HepG2 (cell line): Measurements from ENCODE around the gene OR2C1. TPM values are rescaled to one million over a fixed set of nuclear protein-coding genes. Genes with fewer than 3 reads are reported as not detected.

Experiments
- CCAR2 ChIP-seq: fragments of 200-400 bp; formaldehyde crosslinking; optimal IDR thresholded peaks from 2 replicates; pipeline ENCODE3; 2018; ENCODE audit warnings: low read depth, mild to moderate bottlenecking, low read length, moderate library complexity
- HDAC6 ChIP-seq: fragments of 200-600 bp; sonication (generic); IDR thresholded peaks from 2 replicates; pipeline ENCODE4 v1.7.0; 2017; ENCODE audit warnings: mild to moderate bottlenecking, antibody characterized with exemption, low read length, low read depth
- HIVEP1 ChIP-seq: sonication (generic); formaldehyde crosslinking; IDR thresholded peaks from 2 replicates; pipeline ENCODE4 v1.4.0; 2020; ENCODE audit warnings: mild to moderate bottlenecking, missing genetic modification reagents
- RERE ChIP-seq: IDR thresholded peaks from 2 replicates; pipeline ENCODE4 v1.6.1; 2016; ENCODE audit warnings: low read depth, missing genetic modification reagents, missing compliant biosample characterization
- SRF ChIP-seq: IDR thresholded peaks from 2 replicates; pipeline ENCODE4 v1.6.1; 2011; ENCODE audit warnings: mild to moderate bottlenecking, low read depth, low read length, moderate library complexity
- U2AF2 ChIP-seq: fragments of 200-400 bp; formaldehyde crosslinking; IDR thresholded peaks from 2 replicates; pipeline ENCODE4 v1.6.1; 2017; ENCODE audit warnings: low read depth, mild to moderate bottlenecking, low read length
- ZNF260 ChIP-seq: sonication (generic); formaldehyde crosslinking; IDR thresholded peaks from 2 replicates; pipeline ENCODE4 v1.4.0; 2020; ENCODE audit warnings: missing genetic modification reagents, low read depth, mild to moderate bottlenecking, borderline replicate concordance
- ZNF557 ChIP-seq: sonication (generic); formaldehyde crosslinking; IDR thresholded peaks from 2 replicates; pipeline ENCODE4 v1.4.0; 2020; ENCODE audit warnings: missing genetic modification reagents
- ZNF605 ChIP-seq: sonication (generic); formaldehyde crosslinking; IDR thresholded peaks from 2 replicates; pipeline ENCODE4 v1.8.0; 2022; ENCODE audit warnings: mild to moderate bottlenecking, missing genetic modification reagents
- ZNF724P ChIP-seq: sonication (generic); formaldehyde crosslinking; IDR thresholded peaks from 2 replicates; pipeline ENCODE4 v1.8.0; 2022; ENCODE audit warnings: missing genetic modification reagents, borderline replicate concordance
- ZNF746 ChIP-seq: sonication (generic); formaldehyde crosslinking; IDR thresholded peaks from 2 replicates; pipeline ENCODE4 v1.8.0; 2022; ENCODE audit warnings: mild to moderate bottlenecking, missing genetic modification reagents
- ZNF768 ChIP-seq: sonication (generic); formaldehyde crosslinking; IDR thresholded peaks from 2 replicates; pipeline ENCODE4 v1.4.0; 2020; ENCODE audit warnings: missing genetic modification reagents
- ZNF790 ChIP-seq: sonication (generic); formaldehyde crosslinking; IDR thresholded peaks from 2 replicates; pipeline ENCODE4 v1.8.0; 2022; ENCODE audit warnings: missing genetic modification reagents, mild to moderate bottlenecking, borderline replicate concordance
- ZNF841 ChIP-seq: sonication (generic); formaldehyde crosslinking; IDR thresholded peaks from 2 replicates; pipeline ENCODE4 v1.8.1; 2023; ENCODE audit warnings: missing genetic modification reagents, borderline replicate concordance
- polyA plus RNA-seq, 8 experiments: library from polyadenylated mRNA; depleted of rRNA in 3 of 8; stranded (reverse) in 7 of 8; unstranded in 1 of 8; fragments of >200 nt; fragmentation: Illumina TruSeq in 4 of 8; extraction: Trizol in 4 of 8; gene quantifications; 2 replicates each; pipeline versions ENCODE4 v1.2.1 to v1.2.3, GENCODE V29; 2011 to 2016; ENCODE audit warnings: low read depth in 4 of 8, missing spikeins in 1 of 8, mixed read lengths in 1 of 8; ENCODE audit not compliant: insufficient read depth in 1 of 8
- total RNA-seq, 5 experiments: library from RNA; depleted of rRNA; stranded (reverse); fragments of >200 nt; fragmentation: Illumina TruSeq; extraction: Trizol; gene quantifications; 2 replicates each; pipeline ENCODE4 v1.2.3, GENCODE V29; 2016; ENCODE audit warnings: low read depth in 1 of 5
- TF ChIP-seq, protein P1 (sequence below): sonication (generic); formaldehyde crosslinking; IDR thresholded peaks from 2 replicates; pipeline ENCODE4 v1.9.0; 2021; ENCODE audit warnings: missing genetic modification reagents, mild to moderate bottlenecking, borderline replicate concordance
- TF ChIP-seq, protein P2 (sequence below): sonication (generic); formaldehyde crosslinking; IDR thresholded peaks from 2 replicates; pipeline ENCODE4 v1.4.0; 2020; ENCODE audit warnings: missing genetic modification reagents; ENCODE audit errors: not compliant biosample characterization
- TF ChIP-seq, protein P3 (sequence below): sonication (generic); formaldehyde crosslinking; IDR thresholded peaks from 2 replicates; pipeline ENCODE4 v1.5.0; 2020; ENCODE audit warnings: missing genetic modification reagents
- TF ChIP-seq, protein P4 (sequence below): IDR thresholded peaks from 2 replicates; pipeline ENCODE4 v1.6.1; 2016; ENCODE audit warnings: low read depth, borderline replicate concordance

The OR2C1 gene
- total and polyA plus RNA-seq, 2 of the 13 experiments (the other 11 are each of a cell fraction or from before 2014, with no cell fraction given), result not detected

- TF ChIP-seq, protein P1, sequence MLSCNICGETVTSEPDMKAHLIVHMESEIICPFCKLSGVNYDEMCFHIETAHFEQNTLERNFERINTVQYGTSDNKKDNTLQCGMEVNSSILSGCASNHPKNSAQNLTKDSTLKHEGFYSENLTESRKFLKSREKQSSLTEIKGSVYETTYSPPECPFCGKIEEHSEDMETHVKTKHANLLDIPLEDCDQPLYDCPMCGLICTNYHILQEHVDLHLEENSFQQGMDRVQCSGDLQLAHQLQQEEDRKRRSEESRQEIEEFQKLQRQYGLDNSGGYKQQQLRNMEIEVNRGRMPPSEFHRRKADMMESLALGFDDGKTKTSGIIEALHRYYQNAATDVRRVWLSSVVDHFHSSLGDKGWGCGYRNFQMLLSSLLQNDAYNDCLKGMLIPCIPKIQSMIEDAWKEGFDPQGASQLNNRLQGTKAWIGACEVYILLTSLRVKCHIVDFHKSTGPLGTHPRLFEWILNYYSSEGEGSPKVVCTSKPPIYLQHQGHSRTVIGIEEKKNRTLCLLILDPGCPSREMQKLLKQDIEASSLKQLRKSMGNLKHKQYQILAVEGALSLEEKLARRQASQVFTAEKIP (CRISPR knock-in tag), result no peak
- TF ChIP-seq, protein P2, sequence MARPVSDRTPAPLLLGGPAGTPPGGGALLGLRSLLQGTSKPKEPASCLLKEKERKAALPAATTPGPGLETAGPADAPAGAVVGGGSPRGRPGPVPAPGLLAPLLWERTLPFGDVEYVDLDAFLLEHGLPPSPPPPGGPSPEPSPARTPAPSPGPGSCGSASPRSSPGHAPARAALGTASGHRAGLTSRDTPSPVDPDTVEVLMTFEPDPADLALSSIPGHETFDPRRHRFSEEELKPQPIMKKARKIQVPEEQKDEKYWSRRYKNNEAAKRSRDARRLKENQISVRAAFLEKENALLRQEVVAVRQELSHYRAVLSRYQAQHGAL (CRISPR knock-in tag), result peak; percentile 37
- TF ChIP-seq, protein P3, sequence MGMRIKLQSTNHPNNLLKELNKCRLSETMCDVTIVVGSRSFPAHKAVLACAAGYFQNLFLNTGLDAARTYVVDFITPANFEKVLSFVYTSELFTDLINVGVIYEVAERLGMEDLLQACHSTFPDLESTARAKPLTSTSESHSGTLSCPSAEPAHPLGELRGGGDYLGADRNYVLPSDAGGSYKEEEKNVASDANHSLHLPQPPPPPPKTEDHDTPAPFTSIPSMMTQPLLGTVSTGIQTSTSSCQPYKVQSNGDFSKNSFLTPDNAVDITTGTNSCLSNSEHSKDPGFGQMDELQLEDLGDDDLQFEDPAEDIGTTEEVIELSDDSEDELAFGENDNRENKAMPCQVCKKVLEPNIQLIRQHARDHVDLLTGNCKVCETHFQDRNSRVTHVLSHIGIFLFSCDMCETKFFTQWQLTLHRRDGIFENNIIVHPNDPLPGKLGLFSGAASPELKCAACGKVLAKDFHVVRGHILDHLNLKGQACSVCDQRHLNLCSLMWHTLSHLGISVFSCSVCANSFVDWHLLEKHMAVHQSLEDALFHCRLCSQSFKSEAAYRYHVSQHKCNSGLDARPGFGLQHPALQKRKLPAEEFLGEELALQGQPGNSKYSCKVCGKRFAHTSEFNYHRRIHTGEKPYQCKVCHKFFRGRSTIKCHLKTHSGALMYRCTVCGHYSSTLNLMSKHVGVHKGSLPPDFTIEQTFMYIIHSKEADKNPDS, result peak; percentile 72; the same call in 1 of the 2 replicates
- no peak for TF ChIP-seq ZNF260 (CRISPR knock-in tag)
- TF ChIP-seq SRF, result no peak
- no peak for TF ChIP-seq U2AF2
- peak; percentile 96 for TF ChIP-seq ZNF790 (CRISPR knock-in tag)
- no peak for TF ChIP-seq CCAR2
- peak; percentile 77; the same call in 1 of the 2 replicates for TF ChIP-seq ZNF841 (CRISPR knock-in tag)
- TF ChIP-seq, protein P4, sequence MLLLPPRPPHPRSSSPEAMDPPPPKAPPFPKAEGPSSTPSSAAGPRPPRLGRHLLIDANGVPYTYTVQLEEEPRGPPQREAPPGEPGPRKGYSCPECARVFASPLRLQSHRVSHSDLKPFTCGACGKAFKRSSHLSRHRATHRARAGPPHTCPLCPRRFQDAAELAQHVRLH, result peak; percentile 80; the same call in 1 of the 2 replicates
- peak; percentile 63; the same call in 1 of the 2 replicates for TF ChIP-seq ZNF557 (CRISPR knock-in tag)
- TF ChIP-seq ZNF724P (CRISPR knock-in tag), result peak; percentile 66; the same call in 1 of the 2 replicates
- peak; percentile 35; the same call in 1 of the 2 replicates for TF ChIP-seq ZNF768 (CRISPR knock-in tag)
- no peak for TF ChIP-seq HDAC6
- TF ChIP-seq RERE (CRISPR knock-in tag), result no peak
- TF ChIP-seq ZNF605 (CRISPR knock-in tag), result peak; percentile 52
- no peak; the same call in 1 of the 2 replicates for TF ChIP-seq ZNF746 (CRISPR knock-in tag)
- no peak for TF ChIP-seq HIVEP1
Measured at GRCh38 chr16:3400779-3401688, 45.3 kb downstream of the OR2C1 start, which contains the start of the genes ZNF174 and ZSCAN32 (continued).
